ENCODE data around the gene FADS2. TPM values are rescaled to one million over a fixed set of nuclear protein-coding genes. Genes with fewer than 3 reads are reported as not detected.

The FADS2 gene
- total RNA-seq, 1 donor from 2014 or later = 315 TPM

DNA sequence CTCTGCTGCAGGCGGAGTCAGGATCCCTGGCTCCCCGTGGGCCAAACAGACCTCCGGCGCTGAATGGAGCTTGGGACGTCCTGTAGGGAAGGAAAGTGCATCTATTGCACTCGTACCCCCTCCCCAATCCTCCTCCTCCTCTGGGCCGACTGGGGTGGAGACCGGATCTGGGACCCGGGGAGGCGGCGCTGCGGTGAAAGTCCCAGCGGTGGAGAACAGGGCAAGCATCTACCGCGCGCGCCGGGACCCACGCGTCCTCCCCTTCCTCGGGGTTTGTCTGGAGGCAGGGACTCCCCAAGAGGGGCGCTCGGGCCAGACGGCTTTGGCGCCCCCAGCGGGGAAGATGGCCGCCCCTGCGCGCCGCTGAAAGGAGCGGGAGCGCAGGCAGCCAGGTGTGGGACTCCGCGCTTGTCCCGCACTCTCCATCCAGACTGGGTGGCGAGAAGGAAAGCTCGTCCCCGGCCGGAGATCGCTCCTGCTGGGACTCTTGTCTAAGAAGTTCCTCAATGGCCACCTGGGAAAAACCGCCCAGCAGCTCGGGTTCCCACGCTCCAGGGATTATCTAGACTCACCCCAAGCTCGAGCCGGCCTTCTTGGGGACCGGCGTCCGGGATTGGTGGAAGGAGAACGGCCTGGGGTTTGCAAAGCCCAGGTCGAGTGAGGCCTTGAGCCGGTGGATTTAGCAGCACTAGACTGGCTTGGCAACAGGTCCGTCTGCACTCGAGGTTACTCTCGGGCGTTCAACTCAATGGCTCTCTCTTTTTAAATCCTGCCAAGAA lies 718 bp downstream of the FADS2 start:
- no peaks in the 10 kb centered on the region for H3K9me3 Mint-ChIP-seq (ENCODE audit: low read depth)
- DNase-seq (ENCODE audit: low spot score) = no peak

DNA sequence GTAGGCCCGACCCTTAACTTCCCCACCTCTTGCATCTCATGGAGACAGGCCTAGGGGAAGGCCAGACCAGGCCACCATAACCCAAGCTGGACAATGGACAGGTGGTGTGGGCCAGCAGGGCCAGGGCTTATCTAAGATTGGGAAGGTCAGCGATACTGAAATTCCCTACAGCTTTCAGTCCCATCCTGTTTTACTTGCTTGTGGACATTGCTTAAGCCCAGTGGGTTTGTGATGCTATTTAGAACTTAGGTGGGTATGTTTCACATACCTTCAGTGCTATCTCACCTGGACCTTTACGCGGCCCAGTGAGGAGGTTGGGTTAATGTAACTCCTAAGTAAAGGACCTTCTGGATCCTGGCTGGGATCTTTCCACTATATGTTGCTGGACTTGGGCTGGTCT lies 1.7 kb downstream of the FADS2 start:
- H3K9me3 Mint-ChIP-seq (ENCODE audit: low read depth) = no peaks in the 10 kb centered on the region
- no peak for TF ChIP-seq CTCF (IDR thresholded peaks at IDR 0.05)
- peaks cover 61% of the 10 kb centered on the region for H3K4me1 Mint-ChIP-seq (ENCODE audit: low read depth)
- H3K4me3 Mint-ChIP-seq (ENCODE audit: unreplicated experiment) = peak overlapping the region; percentile 90
- H3K27ac Mint-ChIP-seq (ENCODE audit: unreplicated experiment) = peak overlapping the region; percentile 90
- H3K27me3 Mint-ChIP-seq (ENCODE audit: low read depth) = no peaks in the 10 kb centered on the region
- DNase-seq (ENCODE audit: low spot score) = no peak
- peaks cover 4% of the 10 kb centered on the region for H3K36me3 Mint-ChIP-seq (ENCODE audit: low read depth)

More for the DNA sequence above, 718 bp downstream of the FADS2 start:
- peak overlapping the region; percentile 93 for H3K27ac Mint-ChIP-seq (ENCODE audit: unreplicated experiment)
- H3K4me3 Mint-ChIP-seq (ENCODE audit: unreplicated experiment) = peak overlapping the region; percentile 90
- peaks cover 4% of the 10 kb centered on the region for H3K36me3 Mint-ChIP-seq (ENCODE audit: low read depth)
- H3K27me3 Mint-ChIP-seq (ENCODE audit: low read depth) = no peaks in the 10 kb centered on the region
- peaks cover 52% of the 10 kb centered on the region for H3K4me1 Mint-ChIP-seq (ENCODE audit: low read depth)
- peak; percentile 75 for TF ChIP-seq CTCF (IDR thresholded peaks at IDR 0.05)

DNA sequence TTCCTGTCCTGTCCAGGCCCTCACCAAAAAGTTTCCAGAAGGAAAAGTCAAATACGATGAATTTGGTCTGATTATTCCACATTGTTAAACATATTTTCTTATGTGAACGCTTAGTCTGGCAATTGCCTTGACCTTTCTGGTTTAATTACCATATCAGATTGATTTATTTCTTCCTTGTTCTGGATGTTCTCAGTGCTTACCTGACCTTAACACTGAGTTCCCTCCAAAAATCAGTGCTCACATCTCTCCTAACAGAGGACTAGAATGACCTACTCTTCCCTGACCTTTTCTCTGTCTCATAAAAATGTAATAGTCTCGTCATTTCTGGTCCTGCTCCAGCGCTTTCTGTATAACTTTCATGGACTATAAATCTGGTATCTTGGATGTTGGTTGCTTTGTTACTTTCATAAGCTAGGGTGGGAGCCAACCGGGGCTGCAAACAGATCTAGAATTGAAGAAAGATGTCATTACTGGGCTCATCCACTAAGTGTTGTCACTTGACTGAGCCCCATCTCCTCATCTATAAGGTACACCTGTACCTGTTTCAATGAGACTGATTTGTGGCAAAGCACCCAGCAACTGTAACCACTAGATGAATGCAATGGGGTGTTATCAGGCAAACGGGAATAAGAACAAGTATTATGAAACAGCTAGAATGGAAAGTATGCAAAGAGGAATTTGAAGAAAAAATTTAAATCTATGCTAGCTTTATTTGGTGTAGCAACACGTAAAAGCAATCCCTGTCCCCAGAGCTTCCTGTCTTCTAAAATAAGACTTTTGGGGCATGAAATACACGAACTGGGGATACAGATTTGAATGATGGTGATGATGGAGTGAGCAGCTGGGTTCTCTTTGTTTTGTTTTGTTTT lies 2.4 kb downstream of the FADS2 start:
- DNase-seq (ENCODE audit: low spot score) = no peak
- Mint-ChIP-seq H3K4me1 (ENCODE audit: low read depth) (peaks cover 67% of the 10 kb centered on the region), H3K9me3 (ENCODE audit: low read depth) (no peaks in the 10 kb centered on the region), H3K27ac (ENCODE audit: unreplicated experiment) (peak overlapping the region; percentile 86), H3K36me3 (ENCODE audit: low read depth) (peaks cover 4% of the 10 kb centered on the region), H3K4me3 (ENCODE audit: unreplicated experiment) (peak overlapping the region; percentile 90), H3K27me3 (ENCODE audit: low read depth) (no peaks in the 10 kb centered on the region)
- TF ChIP-seq CTCF (IDR thresholded peaks at IDR 0.05) = no peak

GRCh38 chr11:61832207-61832606 lies 4.1 kb downstream of the FADS2 start:
- Mint-ChIP-seq H3K9me3 (ENCODE audit: low read depth) (no peaks in the 10 kb centered on the region), H3K36me3 (ENCODE audit: low read depth) (peaks cover 4% of the 10 kb centered on the region), H3K4me3 (ENCODE audit: unreplicated experiment) (peak overlapping the region; percentile 13), H3K4me1 (ENCODE audit: low read depth) (peaks cover 66% of the 10 kb centered on the region), H3K27me3 (ENCODE audit: low read depth) (no peaks in the 10 kb centered on the region), H3K27ac (ENCODE audit: unreplicated experiment) (peak overlapping the region; percentile 33)
- no peak for DNase-seq (ENCODE audit: low spot score)
- no peak for TF ChIP-seq CTCF (IDR thresholded peaks at IDR 0.05)

DNA sequence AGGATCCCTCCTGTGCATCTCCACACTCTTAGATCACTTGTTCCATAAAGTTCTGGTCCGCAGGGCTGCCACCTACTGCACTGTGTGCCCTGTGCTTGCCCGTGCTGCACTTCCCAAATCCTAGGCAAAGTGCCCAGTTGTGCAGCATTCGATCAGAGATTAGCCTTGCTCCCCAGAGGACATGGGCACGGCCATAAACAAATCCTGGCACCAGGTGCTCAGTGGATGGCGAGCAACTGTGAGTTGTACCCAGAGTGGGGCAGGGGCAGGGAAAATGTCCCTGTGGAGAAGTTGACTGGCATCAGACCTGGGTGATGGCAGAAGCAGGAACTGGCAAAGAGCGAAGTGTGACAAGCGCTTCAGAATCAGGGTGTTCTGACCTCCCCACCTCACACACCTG lies 4.7 kb downstream of the FADS2 start:
- peaks cover 64% of the 10 kb centered on the region for H3K4me1 Mint-ChIP-seq (ENCODE audit: low read depth)
- no peaks in the 10 kb centered on the region for H3K9me3 Mint-ChIP-seq (ENCODE audit: low read depth)
- peaks cover 4% of the 10 kb centered on the region for H3K36me3 Mint-ChIP-seq (ENCODE audit: low read depth)
- H3K27me3 Mint-ChIP-seq (ENCODE audit: low read depth) = no peaks in the 10 kb centered on the region
- no peak for TF ChIP-seq CTCF (IDR thresholded peaks at IDR 0.05)
- H3K4me3 Mint-ChIP-seq (ENCODE audit: unreplicated experiment) = no peak overlapping the region
- no peak for DNase-seq (ENCODE audit: low spot score)
- peak overlapping the region; percentile 27 for H3K27ac Mint-ChIP-seq (ENCODE audit: unreplicated experiment)

All from chondrocyte (in vitro differentiated cells).